Measurements from ENCODE around the gene PAQR3. TPM values are rescaled to one million over a fixed set of nuclear protein-coding genes. Genes with fewer than 3 reads are reported as not detected.

PAQR3 gene
- total RNA-seq, 1 donor from 2014 or later, result 29.0 TPM

DNA sequence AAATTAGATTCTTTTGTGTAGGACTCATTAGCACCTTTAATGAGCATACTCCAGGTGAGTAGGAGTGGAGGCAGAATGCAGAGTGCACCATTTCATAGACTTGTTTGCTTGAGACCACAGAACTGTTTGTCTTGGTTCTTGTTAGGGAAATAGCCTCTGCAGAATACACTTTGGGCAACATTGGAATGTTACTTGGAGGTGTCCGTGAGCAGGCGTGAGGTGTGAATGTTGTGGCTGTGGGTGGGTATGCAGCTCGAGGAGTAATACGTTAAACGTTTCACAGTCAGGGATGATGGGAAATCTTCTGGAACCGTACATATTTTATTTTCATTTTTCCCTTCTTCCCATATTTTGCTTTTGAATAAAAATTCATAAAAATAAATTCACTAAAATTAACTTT lies 31.6 kb downstream of the PAQR3 start:
- Mint-ChIP-seq H3K36me3 (ENCODE audit: low read depth, unreplicated experiment) (peaks cover 10% of the 10 kb centered on the region), H3K27me3 (ENCODE audit: low read depth, unreplicated experiment) (no peaks in the 10 kb centered on the region), H3K4me3 (ENCODE audit: unreplicated experiment) (no peak overlapping the region), H3K9me3 (ENCODE audit: unreplicated experiment) (no peaks in the 10 kb centered on the region), H3K27ac (ENCODE audit: unreplicated experiment) (no peak overlapping the region), H3K4me1 (ENCODE audit: low read depth, unreplicated experiment) (peaks cover 4% of the 10 kb centered on the region)
- no peak overlapping the region for H3K4me3 ChIP-seq (ENCODE audit: insufficient read depth, low read depth, low read length)
- no peaks in the 10 kb centered on the region for H4K20me1 ChIP-seq (ENCODE audit: insufficient read depth, low read length)
- FAIRE-seq (no peak), DNase-seq (ENCODE audit: low read depth) (no peak)
- H3K27me3 ChIP-seq (ENCODE audit: insufficient read depth, low read length), result no peaks in the 10 kb centered on the region
- no peaks in the 10 kb centered on the region for H3K36me3 ChIP-seq (ENCODE audit: insufficient read depth, low read length)
- H3K79me2 ChIP-seq (ENCODE audit: insufficient read depth, low read length), result no peaks in the 10 kb centered on the region
- no peak overlapping the region for H3K27ac ChIP-seq (ENCODE audit: low read depth, low read length)
- TF ChIP-seq EZH2 (IDR thresholded peaks at IDR 0.05; ENCODE audit: insufficient read depth, low read length), result no peak
- TF ChIP-seq, protein P1, sequence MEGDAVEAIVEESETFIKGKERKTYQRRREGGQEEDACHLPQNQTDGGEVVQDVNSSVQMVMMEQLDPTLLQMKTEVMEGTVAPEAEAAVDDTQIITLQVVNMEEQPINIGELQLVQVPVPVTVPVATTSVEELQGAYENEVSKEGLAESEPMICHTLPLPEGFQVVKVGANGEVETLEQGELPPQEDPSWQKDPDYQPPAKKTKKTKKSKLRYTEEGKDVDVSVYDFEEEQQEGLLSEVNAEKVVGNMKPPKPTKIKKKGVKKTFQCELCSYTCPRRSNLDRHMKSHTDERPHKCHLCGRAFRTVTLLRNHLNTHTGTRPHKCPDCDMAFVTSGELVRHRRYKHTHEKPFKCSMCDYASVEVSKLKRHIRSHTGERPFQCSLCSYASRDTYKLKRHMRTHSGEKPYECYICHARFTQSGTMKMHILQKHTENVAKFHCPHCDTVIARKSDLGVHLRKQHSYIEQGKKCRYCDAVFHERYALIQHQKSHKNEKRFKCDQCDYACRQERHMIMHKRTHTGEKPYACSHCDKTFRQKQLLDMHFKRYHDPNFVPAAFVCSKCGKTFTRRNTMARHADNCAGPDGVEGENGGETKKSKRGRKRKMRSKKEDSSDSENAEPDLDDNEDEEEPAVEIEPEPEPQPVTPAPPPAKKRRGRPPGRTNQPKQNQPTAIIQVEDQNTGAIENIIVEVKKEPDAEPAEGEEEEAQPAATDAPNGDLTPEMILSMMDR (IDR thresholded peaks at IDR 0.05; ENCODE audit: insufficient read depth, low read depth, low read length), result no peak
- no peaks in the 10 kb centered on the region for H3K4me1 ChIP-seq (ENCODE audit: insufficient read depth, low read length)
- no peak overlapping the region for H2AFZ ChIP-seq (ENCODE audit: low read depth, low read length)
- no peaks in the 10 kb centered on the region for H3K9me3 ChIP-seq (ENCODE audit: insufficient read depth, low read depth, low read length)
- no peak overlapping the region for H3K9ac ChIP-seq (ENCODE audit: low read length)
- H3K4me2 ChIP-seq (ENCODE audit: low read length), result no peak overlapping the region

DNA sequence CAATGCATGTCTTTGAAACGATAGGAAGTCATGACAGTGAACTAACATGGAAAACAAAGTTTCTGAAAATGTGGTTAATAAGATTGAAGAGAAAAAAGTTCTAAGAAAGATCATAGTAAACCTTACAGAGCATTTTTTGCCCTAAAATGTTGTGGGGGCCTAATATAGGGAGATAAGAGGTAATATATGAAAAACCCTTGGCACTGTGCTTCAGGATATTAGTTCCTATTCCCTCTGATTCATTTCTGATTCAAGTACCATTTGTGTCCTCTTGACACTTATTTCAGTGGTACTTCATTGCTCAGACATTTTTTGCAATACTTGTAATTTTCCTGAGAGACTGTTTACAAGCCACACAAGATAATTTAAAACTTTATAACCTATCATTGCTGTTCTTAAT lies 35.1 kb downstream of the PAQR3 start:
- Histone ChIP-seq H3K4me2 (ENCODE audit: low read length) (no peak overlapping the region), H3K4me1 (ENCODE audit: insufficient read depth, low read length) (no peaks in the 10 kb centered on the region), H4K20me1 (ENCODE audit: insufficient read depth, low read length) (no peaks in the 10 kb centered on the region), H3K79me2 (ENCODE audit: insufficient read depth, low read length) (no peaks in the 10 kb centered on the region), H3K4me3 (ENCODE audit: insufficient read depth, low read depth, low read length) (no peak overlapping the region), H2AFZ (ENCODE audit: low read depth, low read length) (no peak overlapping the region), H3K36me3 (ENCODE audit: insufficient read depth, low read length) (no peaks in the 10 kb centered on the region), H3K27me3 (ENCODE audit: insufficient read depth, low read length) (no peaks in the 10 kb centered on the region), H3K9me3 (ENCODE audit: insufficient read depth, low read depth, low read length) (no peaks in the 10 kb centered on the region), H3K27ac (ENCODE audit: low read depth, low read length) (no peak overlapping the region), H3K9ac (ENCODE audit: low read length) (no peak overlapping the region)
- DNase-seq (ENCODE audit: low read depth) (no peak), FAIRE-seq (no peak)
- Mint-ChIP-seq H3K4me3 (ENCODE audit: unreplicated experiment) (no peak overlapping the region), H3K36me3 (ENCODE audit: low read depth, unreplicated experiment) (no peaks in the 10 kb centered on the region), H3K9me3 (ENCODE audit: unreplicated experiment) (no peaks in the 10 kb centered on the region), H3K27me3 (ENCODE audit: low read depth, unreplicated experiment) (no peaks in the 10 kb centered on the region), H3K4me1 (ENCODE audit: low read depth, unreplicated experiment) (peaks cover 4% of the 10 kb centered on the region), H3K27ac (ENCODE audit: unreplicated experiment) (no peak overlapping the region)
- no peak for TF ChIP-seq EZH2 (IDR thresholded peaks at IDR 0.05; ENCODE audit: insufficient read depth, low read length)
- TF ChIP-seq, protein P1 (IDR thresholded peaks at IDR 0.05; ENCODE audit: insufficient read depth, low read depth, low read length), result no peak

DNA sequence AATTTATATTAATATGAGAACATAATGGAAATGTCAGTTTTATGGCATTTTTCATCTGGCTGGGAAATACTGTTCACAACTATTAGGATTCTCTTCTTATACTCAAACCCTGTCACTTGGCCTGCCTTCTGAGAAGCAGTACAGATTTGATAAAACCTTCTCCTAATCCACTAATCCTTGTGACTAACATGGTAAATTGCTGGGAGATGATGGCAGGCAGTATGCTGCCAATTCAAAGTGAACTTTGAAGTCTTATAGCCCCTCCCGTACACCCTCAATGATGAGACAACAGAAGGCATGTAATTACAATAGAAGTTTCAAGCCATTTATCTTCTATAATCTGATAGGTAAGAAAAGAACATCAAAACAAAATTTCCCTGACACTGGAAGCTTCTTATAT lies 36.9 kb downstream of the PAQR3 start:
- Mint-ChIP-seq H3K4me3 (ENCODE audit: unreplicated experiment) (no peak overlapping the region), H3K9me3 (ENCODE audit: unreplicated experiment) (no peaks in the 10 kb centered on the region), H3K27ac (ENCODE audit: unreplicated experiment) (no peak overlapping the region), H3K36me3 (ENCODE audit: low read depth, unreplicated experiment) (peaks cover 3% of the 10 kb centered on the region), H3K4me1 (ENCODE audit: low read depth, unreplicated experiment) (no peaks in the 10 kb centered on the region), H3K27me3 (ENCODE audit: low read depth, unreplicated experiment) (no peaks in the 10 kb centered on the region)
- no peaks in the 10 kb centered on the region for H3K4me1 ChIP-seq (ENCODE audit: insufficient read depth, low read length)
- no peaks in the 10 kb centered on the region for H4K20me1 ChIP-seq (ENCODE audit: insufficient read depth, low read length)
- FAIRE-seq, result no peak
- no peak for DNase-seq (ENCODE audit: low read depth)
- no peak overlapping the region for H2AFZ ChIP-seq (ENCODE audit: low read depth, low read length)
- no peaks in the 10 kb centered on the region for H3K79me2 ChIP-seq (ENCODE audit: insufficient read depth, low read length)
- no peak overlapping the region for H3K4me2 ChIP-seq (ENCODE audit: low read length)
- no peak overlapping the region for H3K27ac ChIP-seq (ENCODE audit: low read depth, low read length)
- no peaks in the 10 kb centered on the region for H3K36me3 ChIP-seq (ENCODE audit: insufficient read depth, low read length)
- no peak overlapping the region for H3K4me3 ChIP-seq (ENCODE audit: insufficient read depth, low read depth, low read length)
- H3K27me3 ChIP-seq (ENCODE audit: insufficient read depth, low read length), result no peaks in the 10 kb centered on the region
- no peaks in the 10 kb centered on the region for H3K9me3 ChIP-seq (ENCODE audit: insufficient read depth, low read depth, low read length)
- no peak for TF ChIP-seq EZH2 (IDR thresholded peaks at IDR 0.05; ENCODE audit: insufficient read depth, low read length)
- TF ChIP-seq, protein P1 (IDR thresholded peaks at IDR 0.05; ENCODE audit: insufficient read depth, low read depth, low read length), result no peak
- H3K9ac ChIP-seq (ENCODE audit: low read length), result no peak overlapping the region
